OCI-LY7 (cell line): ENCODE data around the gene MTFP1. TPM values are rescaled to one million over a fixed set of nuclear protein-coding genes. Genes with fewer than 3 reads are reported as not detected.
A peak's percentile ranks its signal among the peaks of the same experiment; 100 is the strongest.

Source experiments
- BruUV-seq: library from RNA; stranded (reverse); fragments of 400-500 nt; replicated peaks from 2 replicates; lab custom pipeline; 2021; lab: Mats Ljungman, UMichigan
- CTCF ChIA-PET: fragments of 300-600 bp; sonication (Branson Sonifier 250); formaldehyde crosslinking; loops from one replicate; lab custom pipeline; 2022; ENCODE audit warnings: antibody characterized with exemption; ENCODE audit not compliant: unreplicated experiment; lab: Charles Lee
- POLR2A ChIA-PET: fragments of 300-600 bp; sonication (Branson Sonifier 250); formaldehyde crosslinking; loops from one replicate; lab custom pipeline; 2022; ENCODE audit warnings: antibody characterized with exemption; lab: Charles Lee
- DNase-seq: peaks from one replicate; pipeline ENCODE4 v3.0.0-alpha.2; 2015; ENCODE audit warnings: low spot score
- H2AFZ ChIP-seq: fragments of 200-600 bp; sonication (generic), shearing (Covaris generic); 2 replicates; pipeline ENCODE4 v1.6.1; 2014; ENCODE audit warnings: mild to moderate bottlenecking, antibody characterized with exemption, low read length, moderate library complexity
- H3K27ac ChIP-seq: fragments of 200-600 bp; sonication (generic); 2 replicates; pipeline ENCODE4 v1.5.1; 2014; ENCODE audit warnings: mixed run types, low read depth, mild to moderate bottlenecking, moderate library complexity, low read length, inconsistent platforms; ENCODE audit not compliant: poor library complexity, severe bottlenecking
- H3K36me3 ChIP-seq: fragments of 200-600 bp; sonication (generic); 2 replicates; pipeline ENCODE4 v1.6.1; 2014; ENCODE audit warnings: mild to moderate bottlenecking, antibody characterized with exemption, low read length, moderate library complexity, mixed read lengths; ENCODE audit not compliant: insufficient read depth
- H3K4me1 ChIP-seq: fragments of 200-600 bp; sonication (generic); 2 replicates; pipeline ENCODE4 v1.5.1; 2014; ENCODE audit warnings: mild to moderate bottlenecking, low read length; ENCODE audit not compliant: insufficient read depth, poor library complexity, severe bottlenecking
- H3K4me2 ChIP-seq: fragments of 200-600 bp; sonication (generic); 2 replicates; pipeline ENCODE4 v1.6.1; 2014; ENCODE audit warnings: mild to moderate bottlenecking, low read length
- H3K4me3 ChIP-seq: fragments of 200-600 bp; sonication (generic); 2 replicates; pipeline ENCODE4 v1.5.1; 2014; ENCODE audit warnings: mild to moderate bottlenecking, low read depth, low read length; ENCODE audit not compliant: poor library complexity, severe bottlenecking
- H3K79me2 ChIP-seq: fragments of 200-600 bp; sonication (generic); 2 replicates; pipeline ENCODE4 v1.6.1; 2016; ENCODE audit warnings: low read depth, mild to moderate bottlenecking, low read length, moderate library complexity, mixed read lengths; ENCODE audit not compliant: insufficient read depth
- H3K9me2 ChIP-seq: fragments of 200-600 bp; sonication (generic); 2 replicates; pipeline ENCODE4 v1.6.1; 2016; ENCODE audit warnings: mild to moderate bottlenecking, low read length, mixed read lengths; ENCODE audit not compliant: insufficient read depth
- H3K9me3 ChIP-seq: fragments of 200-600 bp; sonication (generic); 2 replicates; pipeline ENCODE4 v1.6.1; 2014; ENCODE audit warnings: mild to moderate bottlenecking, mixed run types, low read length, mixed read lengths
- H4K20me1 ChIP-seq: fragments of 200-600 bp; sonication (generic); 2 replicates; pipeline ENCODE4 v1.6.1; 2014; ENCODE audit warnings: mild to moderate bottlenecking, antibody characterized with exemption, low read length, moderate library complexity, mixed read lengths; ENCODE audit not compliant: insufficient read depth
- EZH2phosphoT487 ChIP-seq: fragments of 200-600 bp; sonication (generic); IDR thresholded peaks from 2 replicates; pipeline ENCODE4 v1.6.1; 2018; ENCODE audit warnings: low read depth, borderline replicate concordance, mild to moderate bottlenecking, mixed run types, antibody characterized with exemption, low read length, moderate library complexity, mixed read lengths
- intact Hi-C: fragments of 100-400 bp; cut with micrococcal nuclease; formaldehyde crosslinking; loops from one replicate; pipeline ENCODE4 v1.10.0; 2022; ENCODE audit not compliant: unreplicated experiment
- total RNA-seq, 2 experiments: library from RNA; depleted of rRNA in 1 of 2; stranded (reverse); fragments of >200 nt in 1 of 2; shearing (Covaris generic) in 1 of 2; gene quantifications; 2 replicates each; pipeline ENCODE4 v1.2.3, GENCODE V29; 2014 to 2022
- TF ChIP-seq, protein P1 (sequence below): fragments of 200-600 bp; sonication (generic); conservative IDR thresholded peaks from 2 replicates; pipeline ENCODE4 v1.5.1; 2014; ENCODE audit warnings: mild to moderate bottlenecking, antibody characterized with exemption, low read length, moderate library complexity, mixed read lengths

MTFP1 gene
- total RNA-seq, 2 experiments from 2014 or later = 81.9 to 83.2 TPM

DNA sequence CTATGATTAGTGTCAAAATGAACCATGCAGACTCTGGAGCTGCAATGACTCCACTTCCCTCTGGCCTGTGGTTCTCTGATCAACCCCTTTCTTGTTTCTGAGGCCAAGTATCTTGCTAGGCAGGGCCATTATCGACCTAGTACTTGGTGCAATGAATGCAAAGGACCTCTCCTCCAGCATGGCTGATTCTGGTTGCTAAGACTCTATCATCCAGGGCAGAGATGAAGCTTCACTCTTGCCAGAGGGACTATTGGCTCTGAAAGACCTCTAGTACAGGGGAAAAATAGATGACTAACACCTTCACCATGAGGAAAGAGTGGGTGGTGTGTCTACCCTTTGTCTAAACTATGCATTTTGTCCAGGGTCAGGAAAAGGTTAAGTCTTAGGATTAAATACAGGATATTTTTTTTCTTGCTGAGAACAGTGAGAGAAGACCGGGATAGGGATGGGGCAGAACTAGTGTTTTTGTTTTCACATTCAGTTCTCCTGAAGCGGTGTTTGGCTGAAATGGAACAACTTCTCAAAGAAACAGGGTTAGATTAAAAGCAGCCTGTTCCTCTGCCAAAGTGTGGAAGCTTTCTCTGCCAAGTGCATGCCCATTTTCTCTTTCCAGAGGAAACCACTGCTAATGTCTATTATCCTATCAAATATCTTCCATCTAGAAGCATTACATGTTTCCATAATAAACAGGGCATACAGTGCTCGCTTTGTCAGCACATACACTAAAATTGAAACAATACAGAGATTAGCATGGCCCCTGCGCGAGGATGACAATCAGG lies 5.0 kb upstream of the MTFP1 start:
- POLR2A ChIA-PET = no interaction called here
- TF ChIP-seq, protein P1, sequence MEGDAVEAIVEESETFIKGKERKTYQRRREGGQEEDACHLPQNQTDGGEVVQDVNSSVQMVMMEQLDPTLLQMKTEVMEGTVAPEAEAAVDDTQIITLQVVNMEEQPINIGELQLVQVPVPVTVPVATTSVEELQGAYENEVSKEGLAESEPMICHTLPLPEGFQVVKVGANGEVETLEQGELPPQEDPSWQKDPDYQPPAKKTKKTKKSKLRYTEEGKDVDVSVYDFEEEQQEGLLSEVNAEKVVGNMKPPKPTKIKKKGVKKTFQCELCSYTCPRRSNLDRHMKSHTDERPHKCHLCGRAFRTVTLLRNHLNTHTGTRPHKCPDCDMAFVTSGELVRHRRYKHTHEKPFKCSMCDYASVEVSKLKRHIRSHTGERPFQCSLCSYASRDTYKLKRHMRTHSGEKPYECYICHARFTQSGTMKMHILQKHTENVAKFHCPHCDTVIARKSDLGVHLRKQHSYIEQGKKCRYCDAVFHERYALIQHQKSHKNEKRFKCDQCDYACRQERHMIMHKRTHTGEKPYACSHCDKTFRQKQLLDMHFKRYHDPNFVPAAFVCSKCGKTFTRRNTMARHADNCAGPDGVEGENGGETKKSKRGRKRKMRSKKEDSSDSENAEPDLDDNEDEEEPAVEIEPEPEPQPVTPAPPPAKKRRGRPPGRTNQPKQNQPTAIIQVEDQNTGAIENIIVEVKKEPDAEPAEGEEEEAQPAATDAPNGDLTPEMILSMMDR = no peak
- no peak for TF ChIP-seq EZH2phosphoT487

DNA sequence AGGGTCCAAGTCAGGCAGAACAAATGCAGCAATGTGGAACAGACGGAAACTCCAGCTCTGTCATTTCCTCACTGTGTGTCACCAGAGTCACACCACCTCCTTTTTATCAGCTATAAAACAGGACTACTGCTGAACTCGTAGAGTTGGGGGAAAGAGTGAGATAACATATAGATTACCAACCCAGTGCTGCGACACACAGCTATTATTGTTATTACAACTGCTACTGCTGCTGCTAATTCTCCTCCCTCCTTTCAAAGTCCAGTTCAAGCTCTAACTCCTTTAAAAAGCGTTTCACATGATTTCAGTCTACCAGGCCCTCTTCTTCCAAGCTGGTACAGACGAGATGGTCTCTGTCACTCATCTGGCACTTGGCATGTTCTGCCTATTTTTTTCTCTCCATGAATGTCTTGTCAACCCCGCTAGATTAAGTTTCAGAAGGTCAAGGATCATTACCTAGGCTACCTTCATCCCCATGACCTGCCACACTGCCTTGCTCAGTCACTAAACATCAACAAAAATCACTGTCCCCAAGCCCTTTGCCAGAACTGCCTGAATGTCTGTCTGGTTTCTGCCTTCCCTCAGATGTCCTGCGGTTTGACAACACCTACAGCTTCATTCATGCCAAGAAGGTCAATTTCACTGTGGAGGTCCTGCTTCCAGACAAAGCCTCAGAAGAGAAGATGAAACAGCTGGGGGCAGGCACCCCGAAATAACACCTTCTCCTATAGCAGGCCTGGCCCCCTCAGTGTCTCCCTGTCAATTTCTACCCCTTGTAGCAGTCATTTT lies 3.7 kb upstream of the MTFP1 start:
- H3K36me3 ChIP-seq = peaks cover 37% of the 10 kb centered on the region
- H3K4me2 ChIP-seq = peak overlapping the region; percentile 87
- intact Hi-C loops = loop anchor here (5.0 to 10.0 kb wide), 3 partner anchors 655 to 1157 kb away; partner anchors contain the start of genes AP1B1, EWSR1, RHBDD3 and UQCR10
- H3K9me3 ChIP-seq = no peaks in the 10 kb centered on the region
- POLR2A ChIA-PET = interaction anchor here (0.6 to 5.5 kb wide), 5 partner anchors 9 to 301 kb away, joined by 3 to 48 read pairs (median 3); no protein-coding TSS in a partner anchor
- no peaks in the 10 kb centered on the region for H3K9me2 ChIP-seq
- BruUV-seq = no TSS peak
- no peak for DNase-seq
- no peak overlapping the region for H2AFZ ChIP-seq
- H4K20me1 ChIP-seq = no peaks in the 10 kb centered on the region
- CTCF ChIA-PET = no interaction called here
- TF ChIP-seq, protein P1 = no peak
- no peak for TF ChIP-seq EZH2phosphoT487
- peak overlapping the region; percentile 93 for H3K4me3 ChIP-seq
- H3K4me1 ChIP-seq = peaks cover 33% of the 10 kb centered on the region
- peaks cover 39% of the 10 kb centered on the region; the same call in 1 of the 2 replicates for H3K79me2 ChIP-seq
- H3K27ac ChIP-seq = no peak overlapping the region

More for the DNA sequence above, 5.0 kb upstream of the MTFP1 start:
- Histone ChIP-seq H3K4me2 (no peak overlapping the region), H2AFZ (no peak overlapping the region), H3K9me3 (no peaks in the 10 kb centered on the region), H3K36me3 (peaks cover 41% of the 10 kb centered on the region), H3K9me2 (no peaks in the 10 kb centered on the region), H3K4me1 (peaks cover 26% of the 10 kb centered on the region), H3K27ac (no peak overlapping the region), H3K79me2 (peaks cover 25% of the 10 kb centered on the region; the same call in 1 of the 2 replicates), H3K4me3 (no peak overlapping the region), H4K20me1 (no peaks in the 10 kb centered on the region)
- BruUV-seq = TSS peak; percentile 11
- no peak for DNase-seq
- CTCF ChIA-PET = no interaction called here
- intact Hi-C loops = loop anchor here (5.0 to 10.0 kb wide), 3 partner anchors 653 to 1156 kb away; partner anchors contain the start of genes AP1B1, EWSR1, RHBDD3 and UQCR10
